Loucy (cell line): ENCODE measurements around the gene RHEX.

Experiments used
- H2AFZ ChIP-seq: fragments of 200-600 bp; sonication (generic); 2 replicates; pipeline ENCODE4 v1.6.0; 2016; ENCODE audit warnings: antibody characterized with exemption, mild to moderate bottlenecking, low read length, moderate library complexity
- H3F3A ChIP-seq: fragments of 200-600 bp; 2 replicates; pipeline ENCODE4 v1.6.0; 2016; ENCODE audit warnings: antibody characterized with exemption, low read depth, mild to moderate bottlenecking
- H3K27me3 ChIP-seq: fragments of 200-600 bp; sonication (generic); 2 replicates; pipeline ENCODE4 v1.6.1; 2014; ENCODE audit warnings: low read length, mild to moderate bottlenecking; ENCODE audit not compliant: insufficient read depth, poor library complexity, severe bottlenecking
- H3K36me3 ChIP-seq: fragments of 200-600 bp; sonication (generic); 2 replicates; pipeline ENCODE4 v1.6.1; 2016; ENCODE audit warnings: low read length; ENCODE audit not compliant: insufficient read depth
- H3K4me1 ChIP-seq: fragments of 200-600 bp; sonication (generic); 2 replicates; pipeline ENCODE4 v1.5.1; 2014; ENCODE audit warnings: low read length, mild to moderate bottlenecking; ENCODE audit not compliant: insufficient read depth, poor library complexity, severe bottlenecking
- H3K4me2 ChIP-seq: fragments of 200-600 bp; sonication (generic); 2 replicates; pipeline ENCODE4 v1.6.0; 2014; ENCODE audit warnings: antibody characterized with exemption, low read length, low read depth, mild to moderate bottlenecking; ENCODE audit not compliant: poor library complexity, severe bottlenecking
- H3K4me3 ChIP-seq: fragments of 200-600 bp; sonication (generic); 2 replicates; pipeline ENCODE4 v1.5.1; 2014; ENCODE audit warnings: low read length, mild to moderate bottlenecking, mixed read lengths; ENCODE audit not compliant: poor library complexity, severe bottlenecking
- H3K79me2 ChIP-seq: fragments of 200-600 bp; sonication (generic); 2 replicates; pipeline ENCODE4 v1.6.1; 2014; ENCODE audit warnings: low read length; ENCODE audit not compliant: insufficient read depth
- H3K9ac ChIP-seq: fragments of 200-600 bp; sonication (generic); 2 replicates; pipeline ENCODE4 v1.6.0; 2014; ENCODE audit warnings: mild to moderate bottlenecking, low read depth, low read length, moderate library complexity; ENCODE audit not compliant: poor library complexity, severe bottlenecking
- H3K9me2 ChIP-seq: fragments of 200-600 bp; sonication (generic); replicated peaks from 2 replicates; pipeline ENCODE4 v1.6.1; 2016; ENCODE audit warnings: low read depth, low read length, mixed read lengths
- H3K9me3 ChIP-seq: fragments of 200-600 bp; sonication (generic); 2 replicates; pipeline ENCODE4 v1.6.1; 2014; ENCODE audit warnings: mild to moderate bottlenecking, antibody characterized with exemption, low read length, low read depth; ENCODE audit not compliant: insufficient read depth
- H4K20me1 ChIP-seq: fragments of 200-600 bp; sonication (generic); 2 replicates; pipeline ENCODE4 v1.6.0; 2014; ENCODE audit warnings: antibody characterized with exemption, low read length, mild to moderate bottlenecking; ENCODE audit not compliant: insufficient read depth, poor library complexity, severe bottlenecking
- CTCF ChIP-seq: fragments of 200-600 bp; sonication (generic); conservative IDR thresholded peaks from 2 replicates; pipeline ENCODE4 v1.5.1; 2014; ENCODE audit warnings: mild to moderate bottlenecking, antibody characterized with exemption, low read length
- EZH2phosphoT487 ChIP-seq: fragments of 200-600 bp; IDR thresholded peaks from 2 replicates; pipeline ENCODE4 v1.6.1; 2018; ENCODE audit warnings: antibody characterized with exemption, mild to moderate bottlenecking, moderate library complexity, borderline replicate concordance

RHEX gene

GRCh38 chr1:206133751-206134415 is 80.9 kb downstream of the RHEX start:
- Histone ChIP-seq H3K9me3 (no peaks in the 10 kb centered on the region), H3K4me3 (no peak overlapping the region), H3K79me2 (no peaks in the 10 kb centered on the region)

GRCh38 chr1:206135248-206135647 is 82.3 kb downstream of the RHEX start:
- Histone ChIP-seq H3K27me3 (no peaks in the 10 kb centered on the region), H4K20me1 (no peaks in the 10 kb centered on the region), H3K9me3 (no peaks in the 10 kb centered on the region), H3K9ac (no peak overlapping the region), H3K36me3 (no peaks in the 10 kb centered on the region), H3K4me1 (no peaks in the 10 kb centered on the region), H3K9me2 (no peaks in the 10 kb centered on the region), H3F3A (no peaks in the 10 kb centered on the region), H3K4me3 (no peak overlapping the region), H2AFZ (no peak overlapping the region), H3K79me2 (no peaks in the 10 kb centered on the region), H3K4me2 (no peak overlapping the region)
- TF ChIP-seq CTCF (no peak), EZH2phosphoT487 (no peak)

More at GRCh38 chr1:206133751-206134415, 80.9 kb downstream of the RHEX start:
- no peak overlapping the region for H3K4me2 ChIP-seq
- H2AFZ ChIP-seq = no peak overlapping the region
- TF ChIP-seq EZH2phosphoT487 (no peak), CTCF (no peak)
- no peak overlapping the region for H3K9ac ChIP-seq
- no peaks in the 10 kb centered on the region for H3F3A ChIP-seq
- no peaks in the 10 kb centered on the region for H3K9me2 ChIP-seq
- no peaks in the 10 kb centered on the region for H3K36me3 ChIP-seq
- H3K4me1 ChIP-seq = no peaks in the 10 kb centered on the region
- H4K20me1 ChIP-seq = no peaks in the 10 kb centered on the region
- H3K27me3 ChIP-seq = no peaks in the 10 kb centered on the region

GRCh38 chr1:206136241-206136640 is 83.3 kb downstream of the RHEX start:
- Histone ChIP-seq H3K9ac (no peak overlapping the region), H3K4me2 (no peak overlapping the region), H2AFZ (no peak overlapping the region), H3K27me3 (no peaks in the 10 kb centered on the region), H4K20me1 (no peaks in the 10 kb centered on the region), H3K36me3 (no peaks in the 10 kb centered on the region), H3K79me2 (no peaks in the 10 kb centered on the region), H3K9me2 (no peaks in the 10 kb centered on the region), H3F3A (no peaks in the 10 kb centered on the region), H3K4me1 (no peaks in the 10 kb centered on the region), H3K9me3 (no peaks in the 10 kb centered on the region), H3K4me3 (no peak overlapping the region)
- no peak for TF ChIP-seq CTCF
- TF ChIP-seq EZH2phosphoT487 = no peak
